Natural killer cell (primary cell): ENCODE results near the gene MFSD1. TPM values are rescaled to one million over a fixed set of nuclear protein-coding genes. Genes with fewer than 3 reads are reported as not detected.

Source experiments
- ATAC-seq, 3 donors: fragments of 150-1000 bp in 2 of 3; fragments of 200-7000 bp in 1 of 3; cut with Tn5 transposase; 1 replicate in 1 of 3; 2 replicates in 2 of 3; pipeline ENCODE4 v1.10.0; 2021; ENCODE audit warnings: mild to moderate bottlenecking in 2 of 3, moderate library complexity in 2 of 3
- DNase-seq, 2 donors: peaks; one replicate each; pipeline versions ENCODE4 v3.0.0 to v3.0.0-alpha.2; 2013 to 2021; ENCODE audit warnings: mixed read lengths in 1 of 2
- H3K27ac ChIP-seq: one replicate; pipeline ENCODE4 v1.5.1; 2013; ENCODE audit warnings: mild to moderate bottlenecking, low read length
- H3K27me3 ChIP-seq: one replicate; pipeline ENCODE4 v1.6.1; 2013; ENCODE audit warnings: low read length; ENCODE audit not compliant: control insufficient read depth, insufficient read depth
- H3K36me3 ChIP-seq: one replicate; pipeline ENCODE4 v1.6.1; 2013; ENCODE audit warnings: low read length; ENCODE audit not compliant: control insufficient read depth, insufficient read depth
- H3K4me1 ChIP-seq: one replicate; pipeline ENCODE4 v1.6.1; 2013; ENCODE audit warnings: low read length; ENCODE audit not compliant: control insufficient read depth, insufficient read depth
- H3K4me3 ChIP-seq: one replicate; pipeline ENCODE4 v1.5.1; 2013; ENCODE audit warnings: low read length
- H3K9me3 ChIP-seq: one replicate; pipeline ENCODE4 v1.6.1; 2013; ENCODE audit warnings: low read length; ENCODE audit not compliant: control insufficient read depth, insufficient read depth
- H3K27ac Mint-ChIP-seq, 2 donors: one replicate each; pipeline ENCODE4 v1.8.0; 2022; ENCODE audit warnings: mild to moderate bottlenecking in 2 of 2, mixed read lengths in 2 of 2, moderate library complexity in 1 of 2
- H3K27me3 Mint-ChIP-seq, 2 donors: one replicate each; pipeline ENCODE4 v1.8.0; 2022; ENCODE audit warnings: low read depth in 2 of 2, mixed read lengths in 2 of 2
- H3K36me3 Mint-ChIP-seq: one replicate; pipeline ENCODE4 v1.8.0; 2022; ENCODE audit warnings: mixed read lengths
- H3K4me1 Mint-ChIP-seq, 2 donors: one replicate each; pipeline ENCODE4 v1.8.0; 2022; ENCODE audit warnings: mixed read lengths in 2 of 2
- H3K4me3 Mint-ChIP-seq: one replicate; pipeline ENCODE4 v1.8.0; 2022; ENCODE audit warnings: mild to moderate bottlenecking, moderate library complexity, mixed read lengths
- H3K9me3 Mint-ChIP-seq, 2 donors: one replicate each; pipeline ENCODE4 v1.8.0; 2022; ENCODE audit warnings: mixed read lengths in 2 of 2
- CTCF ChIP-seq: fragments of 200-600 bp; IDR thresholded peaks from one replicate; pipeline ENCODE4 v1.8.0; 2022; ENCODE audit warnings: antibody characterized with exemption
- WGBS: methylation state at CpG from one replicate; pipeline ENCODE4 v1.1.7; 2013; ENCODE audit warnings: missing lambda C conversion rate; ENCODE audit not compliant: insufficient coverage; 5-methylcytosine and 5-hydroxymethylcytosine counted together
- intact Hi-C: fragments of 100-400 bp; cut with micrococcal nuclease; formaldehyde crosslinking; loops from one replicate; pipeline ENCODE4 v1.14.2; 2022
- total RNA-seq, 4 donors: library from RNA; stranded (reverse); fragments of 120-200 nt in 1 of 4; gene quantifications; one replicate each; pipeline versions ENCODE4 v1.2.3 to v1.2.4, GENCODE V29; 2013 to 2022

The MFSD1 gene
- total RNA-seq, 3 donors from 2014 or later (not counting 1 experiment from before 2014, with no cell fraction given), result 27.3 to 37.3 (median 33.6) TPM

DNA sequence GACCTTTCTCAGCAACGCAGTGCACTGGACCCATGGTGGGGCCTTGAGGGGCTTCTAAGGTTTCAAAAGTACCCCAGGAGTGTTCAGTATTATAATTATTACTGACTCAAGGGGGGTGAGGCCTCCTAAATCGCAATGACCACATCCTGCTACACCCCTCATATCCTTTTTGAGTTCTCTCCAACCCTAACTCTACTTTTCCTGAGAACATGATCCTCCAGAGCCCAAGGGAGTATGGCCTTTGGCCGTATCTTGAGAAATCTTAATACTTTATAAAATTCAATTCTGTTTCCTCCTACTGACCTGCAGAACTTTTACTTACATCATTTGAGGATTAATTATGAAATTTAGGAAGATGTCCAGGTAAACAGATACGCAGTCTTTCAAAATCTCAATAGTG, 39.2 kb upstream of the MFSD1 start:
- WGBS, result 58% methylated on average over 2 of the region's 4 CpGs
- Mint-ChIP-seq H3K9me3 (no peaks in the 10 kb centered on the region), H3K36me3 (no peaks in the 10 kb centered on the region), H3K27ac (no peak overlapping the region), H3K4me3 (no peak overlapping the region), H3K27me3 (peaks cover 0 to 7% of the 10 kb centered on the region in 2 donors), H3K4me1 (no peaks in the 10 kb centered on the region)
- DNase-seq (no peak), ATAC-seq (no peak)
- H3K4me3 ChIP-seq, result no peak overlapping the region
- no peak overlapping the region for H3K27ac ChIP-seq
- intact Hi-C loops, result no loop called here
- H3K4me1 ChIP-seq, result no peaks in the 10 kb centered on the region
- H3K27me3 ChIP-seq, result no peaks in the 10 kb centered on the region
- no peaks in the 10 kb centered on the region for H3K36me3 ChIP-seq
- TF ChIP-seq CTCF, result no peak
- H3K9me3 ChIP-seq, result no peaks in the 10 kb centered on the region

GRCh38 chr3:158763421-158763820, 38.4 kb upstream of the MFSD1 start:
- H3K27ac Mint-ChIP-seq, result no peak overlapping the region
- 87% methylated on average over 2 of the region's 2 CpGs for WGBS
- Histone ChIP-seq H3K27me3 (no peaks in the 10 kb centered on the region), H3K9me3 (no peaks in the 10 kb centered on the region), H3K4me3 (no peak overlapping the region), H3K36me3 (no peaks in the 10 kb centered on the region), H3K4me1 (no peaks in the 10 kb centered on the region), H3K27ac (no peak overlapping the region)
- intact Hi-C loops, result no loop called here
- H3K36me3 Mint-ChIP-seq, result no peaks in the 10 kb centered on the region
- H3K4me1 Mint-ChIP-seq, result no peaks in the 10 kb centered on the region
- peaks cover 0 to 7% of the 10 kb centered on the region in 2 donors for H3K27me3 Mint-ChIP-seq
- H3K4me3 Mint-ChIP-seq, result no peak overlapping the region
- ATAC-seq, result no peak
- DNase-seq, result no peak
- no peak for TF ChIP-seq CTCF
- no peaks in the 10 kb centered on the region for H3K9me3 Mint-ChIP-seq

DNA sequence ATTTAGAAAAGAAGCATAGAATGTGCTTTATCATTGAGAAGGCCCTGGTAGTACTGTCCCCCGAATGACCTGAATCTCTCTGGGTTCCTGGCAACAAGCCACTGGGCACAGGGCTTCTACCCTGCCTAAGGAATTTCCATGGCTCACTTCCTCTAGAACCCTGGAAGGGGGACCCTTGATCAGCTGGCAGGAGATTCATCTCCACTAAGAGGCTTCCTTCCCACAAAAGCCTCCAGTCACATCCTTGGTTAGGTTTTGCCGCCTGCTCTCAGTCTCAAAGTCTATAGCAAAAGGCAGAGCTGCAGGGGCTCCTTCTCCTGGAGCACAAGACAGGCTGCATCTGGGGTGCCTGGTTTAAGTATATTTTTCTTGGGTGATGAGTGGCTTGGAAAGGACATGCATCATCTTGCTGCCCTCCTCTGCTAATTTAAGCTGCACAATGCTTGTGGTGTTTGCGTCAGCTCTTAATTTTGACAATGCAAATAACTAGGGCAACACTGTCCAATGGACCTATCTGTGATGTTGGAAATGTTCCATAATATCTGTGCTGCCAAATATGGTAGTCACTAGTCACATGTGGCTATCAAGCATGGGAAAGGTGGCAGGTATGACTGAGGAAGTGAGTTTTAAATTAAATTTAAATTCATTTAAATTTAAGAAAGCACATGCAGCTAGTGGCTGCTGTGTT, 36.2 kb upstream of the MFSD1 start:
- H3K4me1 Mint-ChIP-seq, result no peaks in the 10 kb centered on the region
- DNase-seq, result no peak

More for the DNA sequence above, 36.2 kb upstream of the MFSD1 start:
- no peaks in the 10 kb centered on the region for H3K36me3 ChIP-seq
- no peak overlapping the region for H3K27ac ChIP-seq
- Mint-ChIP-seq H3K9me3 (no peaks in the 10 kb centered on the region), H3K27ac (no peak overlapping the region), H3K4me3 (no peak overlapping the region), H3K36me3 (no peaks in the 10 kb centered on the region), H3K27me3 (peaks cover 0 to 7% of the 10 kb centered on the region in 2 donors)
- H3K4me1 ChIP-seq, result no peaks in the 10 kb centered on the region
- H3K4me3 ChIP-seq, result no peak overlapping the region
- H3K27me3 ChIP-seq, result no peaks in the 10 kb centered on the region
- TF ChIP-seq CTCF, result no peak
- 93% methylated on average over 3 of the region's 3 CpGs for WGBS
- intact Hi-C loops, result no loop called here
- H3K9me3 ChIP-seq, result no peaks in the 10 kb centered on the region
- no peak for ATAC-seq
